ENCODE data around the gene ABL2. TPM values are rescaled to one million over a fixed set of nuclear protein-coding genes. Genes with fewer than 3 reads are reported as not detected.

ABL2 gene
- total and polyA plus RNA-seq, 8 donors: 1.3 to 26.6 (median 6.7) TPM

- no peak overlapping the region for H3K27ac ChIP-seq
- WGBS, 5 donors: 68 to 85% (median 78%) methylated on average over 8 of the region's 8 CpGs
- no peak for DNase-seq
- H3K4me1 ChIP-seq: peaks cover 0 to 14% (median 4%) of the 10 kb centered on the region in 4 donors
- H3K27me3 ChIP-seq: no peaks in the 10 kb centered on the region
- intact Hi-C loops (cut with DNase I; ENCODE audit: low total_unique reads): no loop called here
- no peaks in the 10 kb centered on the region for H3K36me3 ChIP-seq
- H3K4me3 ChIP-seq: no peak overlapping the region
- H3K9me3 ChIP-seq: no peaks in the 10 kb centered on the region
- TF ChIP-seq POLR2AphosphoS5 (IDR thresholded peaks at IDR 0.05) (no peak), POLR2A (IDR thresholded peaks at IDR 0.05) (no peak), EP300 (IDR thresholded peaks at IDR 0.05) (no peak)
- TF ChIP-seq, protein P1, sequence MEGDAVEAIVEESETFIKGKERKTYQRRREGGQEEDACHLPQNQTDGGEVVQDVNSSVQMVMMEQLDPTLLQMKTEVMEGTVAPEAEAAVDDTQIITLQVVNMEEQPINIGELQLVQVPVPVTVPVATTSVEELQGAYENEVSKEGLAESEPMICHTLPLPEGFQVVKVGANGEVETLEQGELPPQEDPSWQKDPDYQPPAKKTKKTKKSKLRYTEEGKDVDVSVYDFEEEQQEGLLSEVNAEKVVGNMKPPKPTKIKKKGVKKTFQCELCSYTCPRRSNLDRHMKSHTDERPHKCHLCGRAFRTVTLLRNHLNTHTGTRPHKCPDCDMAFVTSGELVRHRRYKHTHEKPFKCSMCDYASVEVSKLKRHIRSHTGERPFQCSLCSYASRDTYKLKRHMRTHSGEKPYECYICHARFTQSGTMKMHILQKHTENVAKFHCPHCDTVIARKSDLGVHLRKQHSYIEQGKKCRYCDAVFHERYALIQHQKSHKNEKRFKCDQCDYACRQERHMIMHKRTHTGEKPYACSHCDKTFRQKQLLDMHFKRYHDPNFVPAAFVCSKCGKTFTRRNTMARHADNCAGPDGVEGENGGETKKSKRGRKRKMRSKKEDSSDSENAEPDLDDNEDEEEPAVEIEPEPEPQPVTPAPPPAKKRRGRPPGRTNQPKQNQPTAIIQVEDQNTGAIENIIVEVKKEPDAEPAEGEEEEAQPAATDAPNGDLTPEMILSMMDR (IDR thresholded peaks at IDR 0.05): no peak
Measured at GRCh38 chr1:179166663-179167417, 62.6 kb downstream of the ABL2 start.

DNA sequence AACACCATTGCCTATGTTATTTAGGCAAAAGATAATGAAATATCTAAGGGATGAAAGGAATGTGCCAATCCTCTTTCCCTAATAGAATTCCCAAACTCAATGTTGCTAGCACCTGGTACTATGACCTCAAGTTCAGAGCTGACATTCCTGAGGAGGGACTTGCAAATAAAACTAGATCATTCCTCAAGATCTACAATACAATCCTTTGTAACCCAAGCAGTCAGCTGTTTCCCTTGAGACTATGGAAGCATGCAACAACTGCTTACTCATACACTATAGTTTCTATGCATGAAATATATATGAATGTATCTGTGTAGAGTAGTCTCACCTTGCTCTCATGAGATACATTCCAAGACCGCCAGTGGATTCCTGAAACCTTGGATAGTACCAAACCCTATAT is 65.0 kb downstream of the ABL2 start:
- Histone ChIP-seq H3K27ac (no peak overlapping the region), H3K9me3 (no peaks in the 10 kb centered on the region), H3K4me1 (peaks cover 0 to 5% (median 0%) of the 10 kb centered on the region in 4 donors), H3K27me3 (no peaks in the 10 kb centered on the region), H3K4me3 (no peak overlapping the region), H3K36me3 (no peaks in the 10 kb centered on the region)
- TF ChIP-seq POLR2AphosphoS5 (IDR thresholded peaks at IDR 0.05): no peak
- intact Hi-C loops (cut with DNase I; ENCODE audit: low total_unique reads): no loop called here
- no peak for DNase-seq
- WGBS, 5 donors: 88 to 100% (median 98%) methylated on average over 1 of the region's 1 CpG

DNA sequence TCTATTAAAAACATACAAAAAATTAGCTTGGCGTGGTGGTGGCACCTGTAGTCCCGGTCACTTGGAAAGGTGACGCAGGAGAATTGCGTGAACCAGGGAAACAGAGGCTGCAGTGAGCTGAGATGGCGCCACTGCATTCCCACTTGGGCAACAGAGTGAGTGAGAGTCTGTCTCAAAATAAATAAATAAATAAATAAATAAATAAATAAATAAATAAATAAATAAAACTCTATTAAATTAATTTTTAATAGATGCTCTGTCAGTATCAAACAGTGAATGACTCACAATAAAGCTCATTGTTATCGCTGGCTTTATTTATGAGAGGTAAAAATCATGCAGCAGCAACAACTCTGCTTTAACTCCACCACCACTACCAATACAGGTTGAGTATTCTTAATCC is 72.8 kb downstream of the ABL2 start:
- 98 to 100% (median 98%) methylated on average over 6 of the region's 6 CpGs for WGBS, 5 donors
- no peaks in the 10 kb centered on the region for H3K27me3 ChIP-seq
- peaks cover 0 to 27% (median 15%) of the 10 kb centered on the region in 4 donors for H3K4me1 ChIP-seq
- DNase-seq: no peak
- H3K4me3 ChIP-seq: no peak overlapping the region
- H3K36me3 ChIP-seq: no peaks in the 10 kb centered on the region
- no peak overlapping the region for H3K27ac ChIP-seq
- H3K9me3 ChIP-seq: no peaks in the 10 kb centered on the region
- intact Hi-C loops (cut with DNase I; ENCODE audit: low total_unique reads): no loop called here
- TF ChIP-seq POLR2A (IDR thresholded peaks at IDR 0.05) (no peak), EP300 (IDR thresholded peaks at IDR 0.05) (no peak), POLR2AphosphoS5 (IDR thresholded peaks at IDR 0.05) (no peak)
- TF ChIP-seq, protein P1 (IDR thresholded peaks at IDR 0.05): no peak

DNA sequence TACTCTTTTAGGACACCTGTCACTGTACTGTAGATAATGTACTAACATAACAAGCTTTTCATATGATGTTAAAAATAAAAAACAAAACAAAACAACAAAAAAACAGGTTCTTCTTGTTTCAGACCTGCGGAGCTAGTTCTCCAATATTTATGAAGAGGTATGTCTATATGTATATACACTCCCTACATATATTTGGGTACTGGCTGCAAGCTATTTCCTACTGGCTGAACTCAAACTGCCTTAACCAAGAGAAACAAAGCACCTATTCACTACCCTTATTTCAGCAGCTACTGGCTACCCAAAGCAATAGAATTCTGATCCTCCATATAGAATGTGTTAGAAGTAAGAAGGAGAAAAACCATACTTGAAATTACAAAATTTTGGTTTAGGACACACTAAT is 73.5 kb downstream of the ABL2 start:
- Histone ChIP-seq H3K27ac (no peak overlapping the region), H3K36me3 (no peaks in the 10 kb centered on the region), H3K4me3 (no peak overlapping the region), H3K27me3 (no peaks in the 10 kb centered on the region), H3K4me1 (peaks cover 0 to 34% (median 18%) of the 10 kb centered on the region in 4 donors), H3K9me3 (no peaks in the 10 kb centered on the region)
- no peak for DNase-seq
- WGBS, 5 donors: 48 to 65% (median 55%) methylated on average over 1 of the region's 1 CpG
- intact Hi-C loops (cut with DNase I; ENCODE audit: low total_unique reads): no loop called here
- TF ChIP-seq POLR2A (IDR thresholded peaks at IDR 0.05) (no peak), EP300 (IDR thresholded peaks at IDR 0.05) (no peak), POLR2AphosphoS5 (IDR thresholded peaks at IDR 0.05) (no peak)
- TF ChIP-seq, protein P1 (IDR thresholded peaks at IDR 0.05): no peak

- 96 to 100% (median 99%) methylated on average over 3 of the region's 3 CpGs for WGBS, 5 donors
- no peaks in the 10 kb centered on the region for H3K27me3 ChIP-seq
- H3K4me3 ChIP-seq: no peak overlapping the region
- no peak for DNase-seq
- H3K4me1 ChIP-seq: peaks cover 0 to 36% (median 19%) of the 10 kb centered on the region in 4 donors
- no peaks in the 10 kb centered on the region for H3K9me3 ChIP-seq
- no peak for TF ChIP-seq POLR2A (IDR thresholded peaks at IDR 0.05)
- TF ChIP-seq POLR2AphosphoS5 (IDR thresholded peaks at IDR 0.05): no peak
- intact Hi-C loops (cut with DNase I; ENCODE audit: low total_unique reads): no loop called here
- no peak overlapping the region for H3K27ac ChIP-seq
- no peaks in the 10 kb centered on the region for H3K36me3 ChIP-seq
Measured at GRCh38 chr1:179155615-179156014, 73.9 kb downstream of the ABL2 start.
